ENCODE data around the gene TSHZ2.

DNA sequence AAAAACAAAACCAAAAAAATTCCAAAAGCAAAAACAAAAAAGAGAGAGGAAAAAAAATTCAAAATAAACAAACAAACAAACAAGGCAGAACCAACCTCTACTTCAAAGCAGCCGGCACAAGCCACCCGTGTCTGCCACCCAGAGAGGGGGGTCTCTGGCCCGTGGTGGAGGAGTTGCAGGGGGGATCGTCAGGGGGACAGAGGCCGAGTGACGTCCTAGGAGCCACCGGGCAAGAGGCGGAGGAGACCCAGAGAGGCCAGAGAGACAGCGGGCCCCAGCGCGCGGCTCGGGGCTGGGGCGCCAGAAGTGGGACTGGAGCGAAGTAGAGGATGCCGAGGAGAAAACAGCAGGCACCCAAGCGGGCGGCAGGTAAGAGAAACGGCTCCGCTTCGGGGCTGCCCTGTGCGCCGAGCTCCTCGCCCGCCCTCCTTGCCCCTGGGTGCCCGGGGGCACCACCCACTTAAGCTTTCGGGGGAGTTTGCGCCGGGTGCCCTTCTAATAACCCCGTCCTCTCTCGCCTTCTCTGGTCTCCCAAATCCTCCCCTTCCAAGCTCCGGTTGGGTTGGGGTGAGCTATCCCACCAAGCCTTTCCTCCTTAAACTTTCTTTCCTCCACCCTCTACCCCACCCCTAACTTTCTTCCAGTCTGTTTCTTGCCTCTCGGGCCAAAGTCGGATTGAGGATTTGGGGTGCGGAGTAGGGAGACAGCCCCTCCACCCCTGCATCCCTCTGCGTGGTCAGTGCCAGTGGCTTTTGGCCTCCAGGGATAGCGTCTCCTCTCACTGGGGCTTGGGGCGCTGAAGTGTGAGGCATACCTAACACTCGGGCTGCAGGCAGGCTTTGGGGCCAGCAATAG is 1.0 kb downstream of the TSHZ2 start:
- TF ChIP-seq POLR2AphosphoS5 (IDR thresholded peaks at IDR 0.05; ENCODE audit: low read depth, low read length) (no peak), TAF1 (IDR thresholded peaks at IDR 0.05; ENCODE audit: borderline replicate concordance, insufficient read depth, low read length) (no peak)

Measured in PFSK-1 (cell line).